Tibial nerve (tissue), 4 donors: Measurements from ENCODE around the gene ZC3H12C.
A peak's percentile ranks its signal among the peaks of the same experiment; 100 is the strongest.

Source experiments
- EP300 ChIP-seq, 2 donors: sonication (generic); formaldehyde crosslinking; IDR thresholded peaks; one replicate each; pipeline ENCODE4 v1.6.1; 2017; ENCODE audit warnings: antibody characterized with exemption in 2 of 2, mild to moderate bottlenecking in 1 of 2
- POLR2A ChIP-seq, 2 donors: fragments of 450-650 bp; IDR thresholded peaks; one replicate each; pipeline ENCODE4 v1.6.1; 2017; ENCODE audit warnings: antibody characterized with exemption in 2 of 2, mild to moderate bottlenecking in 2 of 2, moderate library complexity in 2 of 2
- TF ChIP-seq, protein P1 (sequence below), 5 experiments: fragments of 200-600 bp in 3 of 5; fragments of 450-650 bp in 2 of 5; sonication (generic) in 3 of 5; IDR thresholded peaks; one replicate each; pipeline ENCODE4 v1.5.1; 2016 to 2019; ENCODE audit warnings: antibody characterized with exemption in 5 of 5, mild to moderate bottlenecking in 3 of 5, moderate library complexity in 2 of 5

DNA sequence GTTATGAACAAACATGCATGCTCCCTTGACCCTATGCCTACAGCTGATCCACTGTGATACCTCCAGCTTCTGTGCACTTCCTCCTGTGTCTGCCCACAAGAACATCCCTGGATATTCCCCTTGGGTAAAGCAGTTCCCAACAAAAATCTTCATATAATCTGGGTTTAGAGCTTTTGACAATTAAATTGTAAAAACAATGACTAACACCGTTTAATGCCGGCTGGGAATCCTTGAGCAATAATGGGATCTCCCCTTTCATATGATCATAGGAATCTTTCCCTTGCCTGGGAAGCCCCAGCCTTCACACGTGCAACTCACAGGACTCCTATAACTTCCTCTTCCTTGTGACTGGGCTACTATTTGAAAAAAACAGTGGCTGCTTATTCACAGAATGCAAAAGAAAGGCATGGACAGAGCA, 6.3 kb upstream of the ZC3H12C start:
- TF ChIP-seq, protein P1, sequence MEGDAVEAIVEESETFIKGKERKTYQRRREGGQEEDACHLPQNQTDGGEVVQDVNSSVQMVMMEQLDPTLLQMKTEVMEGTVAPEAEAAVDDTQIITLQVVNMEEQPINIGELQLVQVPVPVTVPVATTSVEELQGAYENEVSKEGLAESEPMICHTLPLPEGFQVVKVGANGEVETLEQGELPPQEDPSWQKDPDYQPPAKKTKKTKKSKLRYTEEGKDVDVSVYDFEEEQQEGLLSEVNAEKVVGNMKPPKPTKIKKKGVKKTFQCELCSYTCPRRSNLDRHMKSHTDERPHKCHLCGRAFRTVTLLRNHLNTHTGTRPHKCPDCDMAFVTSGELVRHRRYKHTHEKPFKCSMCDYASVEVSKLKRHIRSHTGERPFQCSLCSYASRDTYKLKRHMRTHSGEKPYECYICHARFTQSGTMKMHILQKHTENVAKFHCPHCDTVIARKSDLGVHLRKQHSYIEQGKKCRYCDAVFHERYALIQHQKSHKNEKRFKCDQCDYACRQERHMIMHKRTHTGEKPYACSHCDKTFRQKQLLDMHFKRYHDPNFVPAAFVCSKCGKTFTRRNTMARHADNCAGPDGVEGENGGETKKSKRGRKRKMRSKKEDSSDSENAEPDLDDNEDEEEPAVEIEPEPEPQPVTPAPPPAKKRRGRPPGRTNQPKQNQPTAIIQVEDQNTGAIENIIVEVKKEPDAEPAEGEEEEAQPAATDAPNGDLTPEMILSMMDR (IDR thresholded peaks at IDR 0.05), result no peak
- no peak for TF ChIP-seq POLR2A (IDR thresholded peaks at IDR 0.05)
- TF ChIP-seq EP300 (IDR thresholded peaks at IDR 0.05), result peak in 1 of 2 donors; percentile 72
